HEK293 (cell line): ENCODE measurements around the gene PTPRN2.

Experiments used
- CTCF ChIA-PET: fragments of 350-600 bp; formaldehyde crosslinking; extraction: SDS; loops from one replicate; lab custom pipeline; 2021; ENCODE audit warnings: antibody characterized with exemption; lab: Yijun Ruan, JAX
- POLR2A ChIA-PET: fragments of 300-600 bp; formaldehyde crosslinking; extraction: SDS; loops from one replicate; lab custom pipeline; 2020; ENCODE audit warnings: antibody characterized with exemption, inconsistent platforms; lab: Yijun Ruan, JAX
- H3K27ac ChIP-seq: fragments of 200-500 bp; sonication (Bioruptor generic); 2 replicates; pipeline ENCODE4 v1.5.1; 2014; ENCODE audit warnings: low read depth, low read length, control low read depth, inconsistent platforms; ENCODE audit errors: extremely low read depth
- H3K36me3 ChIP-seq, 2 experiments: fragments of 200-500 bp in 1 of 2; sonication (Bioruptor generic) in 1 of 2; 1 replicate in 1 of 2; 2 replicates in 1 of 2; pipeline ENCODE4 v1.5.1; 2014 to 2017; ENCODE audit warnings: inconsistent platforms in 2 of 2, low read length in 2 of 2; ENCODE audit not compliant: control insufficient read depth in 2 of 2, insufficient read depth in 1 of 2
- H3K4me1 ChIP-seq: fragments of 200-500 bp; sonication (Bioruptor generic); 2 replicates; pipeline ENCODE4 v1.5.1; 2014; ENCODE audit warnings: mild to moderate bottlenecking, low read length, inconsistent platforms; ENCODE audit not compliant: control insufficient read depth, insufficient read depth
- H3K4me3 ChIP-seq: 2 replicates; pipeline ENCODE4 v1.5.1; 2011; ENCODE audit warnings: low read depth, mild to moderate bottlenecking, control low read depth, low read length, moderate library complexity
- H3K9me3 ChIP-seq: fragments of 200-500 bp; sonication (Bioruptor generic); 2 replicates; pipeline ENCODE4 v1.5.1; 2014; ENCODE audit warnings: low read depth, low read length, inconsistent platforms; ENCODE audit not compliant: control insufficient read depth, insufficient read depth
- INSM2 ChIP-seq: fragments of 450-650 bp; formaldehyde crosslinking; IDR thresholded peaks from 2 replicates; pipeline ENCODE4 v1.5.1; 2016; ENCODE audit warnings: missing biosample characterization, missing genetic modification characterization
- KLF10 ChIP-seq: fragments of 450-650 bp; IDR thresholded peaks from 2 replicates; pipeline ENCODE4 v1.5.1; 2018; ENCODE audit warnings: missing biosample characterization, mild to moderate bottlenecking, missing genetic modification characterization
- OVOL3 ChIP-seq: fragments of 450-650 bp; formaldehyde crosslinking; IDR thresholded peaks from 2 replicates; pipeline ENCODE4 v1.5.1; 2016; ENCODE audit warnings: missing biosample characterization, missing genetic modification characterization
- PATZ1 ChIP-seq: fragments of 450-650 bp; formaldehyde crosslinking; IDR thresholded peaks from 2 replicates; pipeline ENCODE4 v1.5.1; 2016; ENCODE audit warnings: missing biosample characterization, missing genetic modification characterization
- RBAK ChIP-seq: fragments of 450-650 bp; formaldehyde crosslinking; IDR thresholded peaks from 2 replicates; pipeline ENCODE4 v1.5.1; 2016; ENCODE audit warnings: missing biosample characterization, missing genetic modification characterization
- SCRT1 ChIP-seq: fragments of 450-650 bp; formaldehyde crosslinking; IDR thresholded peaks from 2 replicates; pipeline ENCODE4 v1.5.1; 2016; ENCODE audit warnings: missing biosample characterization, missing genetic modification characterization, borderline replicate concordance
- TRIM28 ChIP-seq: IDR thresholded peaks from 2 replicates; pipeline ENCODE4 v1.6.1; 2011; ENCODE audit warnings: low read length, control low read depth, borderline replicate concordance
- YY1 ChIP-seq: fragments of 450-650 bp; formaldehyde crosslinking; IDR thresholded peaks from 2 replicates; pipeline ENCODE4 v1.5.1; 2018; ENCODE audit warnings: missing biosample characterization, missing genetic modification characterization
- ZNF121 ChIP-seq: fragments of 450-650 bp; formaldehyde crosslinking; IDR thresholded peaks from 2 replicates; pipeline ENCODE4 v1.5.1; 2016; ENCODE audit warnings: missing biosample characterization, missing genetic modification characterization
- ZNF157 ChIP-seq: fragments of 450-650 bp; formaldehyde crosslinking; IDR thresholded peaks from 2 replicates; pipeline ENCODE4 v1.5.1; 2016; ENCODE audit warnings: missing biosample characterization, missing genetic modification characterization
- ZNF202 ChIP-seq: fragments of 450-650 bp; formaldehyde crosslinking; IDR thresholded peaks from 2 replicates; pipeline ENCODE4 v1.5.1; 2016; ENCODE audit warnings: missing biosample characterization, missing genetic modification characterization, borderline replicate concordance
- ZNF350 ChIP-seq: fragments of 450-650 bp; formaldehyde crosslinking; IDR thresholded peaks from 2 replicates; pipeline ENCODE4 v1.5.0; 2017; ENCODE audit warnings: missing biosample characterization, mild to moderate bottlenecking, missing genetic modification characterization
- ZNF488 ChIP-seq: fragments of 450-650 bp; formaldehyde crosslinking; IDR thresholded peaks from 2 replicates; pipeline ENCODE4 v1.5.1; 2016; ENCODE audit warnings: missing biosample characterization, missing genetic modification characterization
- ZNF514 ChIP-seq: fragments of 450-650 bp; formaldehyde crosslinking; IDR thresholded peaks from 2 replicates; pipeline ENCODE4 v1.5.1; 2016; ENCODE audit warnings: missing biosample characterization, missing genetic modification characterization
- ZNF558 ChIP-seq: fragments of 450-650 bp; formaldehyde crosslinking; IDR thresholded peaks from 2 replicates; pipeline ENCODE4 v1.5.1; 2016; ENCODE audit warnings: missing biosample characterization, missing genetic modification characterization
- ZNF600 ChIP-seq: fragments of 450-650 bp; formaldehyde crosslinking; IDR thresholded peaks from 2 replicates; pipeline ENCODE4 v1.5.1; 2016; ENCODE audit warnings: missing biosample characterization, missing genetic modification characterization
- ZNF645 ChIP-seq: fragments of 450-650 bp; formaldehyde crosslinking; IDR thresholded peaks from 2 replicates; pipeline ENCODE4; 2016; ENCODE audit warnings: missing biosample characterization, missing genetic modification characterization
- ZNF791 ChIP-seq: fragments of 450-650 bp; formaldehyde crosslinking; IDR thresholded peaks from 2 replicates; pipeline ENCODE4 v1.5.1; 2016; ENCODE audit warnings: missing biosample characterization, missing genetic modification characterization
- ZNF837 ChIP-seq: fragments of 450-650 bp; formaldehyde crosslinking; IDR thresholded peaks from 2 replicates; pipeline ENCODE4 v1.5.1; 2016; ENCODE audit warnings: missing biosample characterization, missing genetic modification characterization
- TF ChIP-seq, protein P1 (sequence below): fragments of 450-650 bp; formaldehyde crosslinking; IDR thresholded peaks from 2 replicates; pipeline ENCODE4 v1.5.1; 2017; ENCODE audit warnings: missing biosample characterization, missing genetic modification characterization

PTPRN2 gene

DNA sequence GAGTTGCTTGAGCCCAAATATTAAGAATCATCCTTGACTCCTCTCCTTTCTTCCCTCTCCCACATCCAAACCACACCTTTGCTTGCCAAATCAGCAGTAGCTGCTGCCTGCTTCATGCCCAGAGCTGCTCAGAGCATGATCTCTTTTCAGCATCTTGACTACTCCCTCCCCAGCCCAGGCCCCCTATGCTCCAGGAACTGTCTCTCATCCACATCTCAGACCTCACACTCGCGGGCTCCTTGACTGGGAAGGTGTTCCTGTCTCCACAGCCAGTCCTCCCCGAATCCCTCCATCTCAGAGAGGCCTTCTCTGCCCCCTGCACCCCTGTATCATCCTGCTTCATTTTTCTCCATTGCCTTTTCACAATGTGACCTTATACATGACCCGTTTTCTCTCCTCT is 1093.8 kb downstream of the PTPRN2 start:
- POLR2A ChIA-PET: no interaction called here
- Histone ChIP-seq H3K9me3 (no peaks in the 10 kb centered on the region), H3K4me1 (no peaks in the 10 kb centered on the region), H3K27ac (no peak overlapping the region), H3K36me3 (no peaks in the 10 kb centered on the region), H3K4me3 (no peak overlapping the region)
- CTCF ChIA-PET: no interaction called here
- no peak for TF ChIP-seq INSM2
- TF ChIP-seq TRIM28: no peak
- no peak for TF ChIP-seq ZNF837 (tag by site-specific recombination)
- TF ChIP-seq ZNF645 (tag by site-specific recombination): no peak
- no peak for TF ChIP-seq ZNF488 (tag by site-specific recombination)
- no peak for TF ChIP-seq KLF10 (tag by site-specific recombination)
- no peak for TF ChIP-seq ZNF558 (tag by site-specific recombination)
- TF ChIP-seq ZNF157 (tag by site-specific recombination): no peak
- no peak for TF ChIP-seq ZNF121 (tag by site-specific recombination)
- TF ChIP-seq YY1 (tag by site-specific recombination): no peak
- TF ChIP-seq ZNF202 (tag by site-specific recombination): no peak
- no peak for TF ChIP-seq ZNF600 (tag by site-specific recombination)
- TF ChIP-seq RBAK (tag by site-specific recombination): no peak
- no peak for TF ChIP-seq SCRT1
- no peak for TF ChIP-seq ZNF791 (tag by site-specific recombination)
- no peak for TF ChIP-seq PATZ1 (tag by site-specific recombination)
- TF ChIP-seq, protein P1, sequence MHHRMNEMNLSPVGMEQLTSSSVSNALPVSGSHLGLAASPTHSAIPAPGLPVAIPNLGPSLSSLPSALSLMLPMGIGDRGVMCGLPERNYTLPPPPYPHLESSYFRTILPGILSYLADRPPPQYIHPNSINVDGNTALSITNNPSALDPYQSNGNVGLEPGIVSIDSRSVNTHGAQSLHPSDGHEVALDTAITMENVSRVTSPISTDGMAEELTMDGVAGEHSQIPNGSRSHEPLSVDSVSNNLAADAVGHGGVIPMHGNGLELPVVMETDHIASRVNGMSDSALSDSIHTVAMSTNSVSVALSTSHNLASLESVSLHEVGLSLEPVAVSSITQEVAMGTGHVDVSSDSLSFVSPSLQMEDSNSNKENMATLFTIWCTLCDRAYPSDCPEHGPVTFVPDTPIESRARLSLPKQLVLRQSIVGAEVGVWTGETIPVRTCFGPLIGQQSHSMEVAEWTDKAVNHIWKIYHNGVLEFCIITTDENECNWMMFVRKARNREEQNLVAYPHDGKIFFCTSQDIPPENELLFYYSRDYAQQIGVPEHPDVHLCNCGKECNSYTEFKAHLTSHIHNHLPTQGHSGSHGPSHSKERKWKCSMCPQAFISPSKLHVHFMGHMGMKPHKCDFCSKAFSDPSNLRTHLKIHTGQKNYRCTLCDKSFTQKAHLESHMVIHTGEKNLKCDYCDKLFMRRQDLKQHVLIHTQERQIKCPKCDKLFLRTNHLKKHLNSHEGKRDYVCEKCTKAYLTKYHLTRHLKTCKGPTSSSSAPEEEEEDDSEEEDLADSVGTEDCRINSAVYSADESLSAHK: no peak
- no peak for TF ChIP-seq OVOL3
- TF ChIP-seq ZNF514 (tag by site-specific recombination): no peak
- no peak for TF ChIP-seq ZNF350 (tag by site-specific recombination)
